Peyer's patch (tissue), 4 donors: Measurements from ENCODE around the gene ERC2.

Experiments used
- CTCF ChIP-seq, 6 experiments: fragments of 450-650 bp in 4 of 6; fragments of 200-600 bp in 2 of 6; sonication (generic) in 1 of 6; IDR thresholded peaks; one replicate each; pipeline ENCODE4 v1.5.1; 2017 to 2019; ENCODE audit warnings: antibody characterized with exemption in 6 of 6, mild to moderate bottlenecking in 3 of 6, moderate library complexity in 1 of 6
- POLR2A ChIP-seq, 2 donors: fragments of 450-650 bp; IDR thresholded peaks; one replicate each; pipeline ENCODE4 v1.5.1; 2017; ENCODE audit warnings: antibody characterized with exemption in 2 of 2, mild to moderate bottlenecking in 2 of 2, moderate library complexity in 2 of 2

DNA sequence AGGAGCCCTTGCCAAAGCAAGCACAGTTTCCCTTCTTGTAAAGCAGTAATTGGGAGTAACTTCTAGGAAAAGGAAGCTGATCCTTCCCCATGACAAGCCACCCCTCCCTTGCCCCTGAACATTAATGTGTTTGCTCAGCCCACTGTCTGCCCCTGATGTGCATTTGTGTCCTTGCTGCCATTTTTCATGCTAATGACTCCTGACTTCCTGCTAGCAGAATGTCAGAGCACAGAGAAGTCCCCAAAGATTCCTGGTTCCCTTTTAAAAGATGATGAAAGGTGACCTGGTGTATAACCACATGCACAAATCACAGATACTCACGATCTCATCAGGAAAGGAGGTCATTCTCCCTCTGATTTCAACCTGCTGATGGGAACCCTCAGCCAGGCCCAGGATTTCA, 936.9 kb downstream of the ERC2 start:
- TF ChIP-seq POLR2A (IDR thresholded peaks at IDR 0.05) (no peak), CTCF (IDR thresholded peaks at IDR 0.05) (no peak)
